Choroid plexus epithelial cell (primary cell): ENCODE measurements around the gene NHLRC2.
A peak's percentile ranks its signal among the peaks of the same experiment; 100 is the strongest.

Experiments
- DNase-seq: peaks from one replicate; pipeline ENCODE4 v3.0.0-alpha.2; 2010; ENCODE audit warnings: low read depth
- H3K4me3 ChIP-seq: 2 replicates; pipeline ENCODE4 v1.5.1; 2011; ENCODE audit warnings: low read depth, mild to moderate bottlenecking, control low read depth, low read length, moderate library complexity
- TF ChIP-seq, protein P1 (sequence below): conservative IDR thresholded peaks from 2 replicates; pipeline ENCODE4 v1.5.1; 2011; ENCODE audit warnings: low read depth, mild to moderate bottlenecking, control low read depth, inconsistent platforms, low read length, moderate library complexity

Gene NHLRC2

DNA sequence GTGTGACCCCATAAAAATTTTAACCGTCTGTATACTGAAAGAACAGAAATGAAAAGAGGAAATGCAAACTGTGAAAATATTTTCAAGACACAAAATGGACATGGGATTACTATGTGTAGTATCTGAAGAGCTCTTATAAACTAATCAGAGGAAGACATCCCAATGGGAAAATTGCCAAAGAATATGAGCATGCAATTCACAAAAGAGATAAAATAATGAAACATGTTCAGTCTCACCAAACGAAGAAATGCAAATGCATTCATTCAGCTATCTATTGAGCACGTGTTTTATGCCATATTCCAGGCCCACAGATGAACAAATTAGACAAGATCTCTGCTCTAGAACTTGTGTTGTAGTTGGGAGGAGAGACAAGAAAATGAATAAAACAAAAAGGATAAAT is 63.2 kb downstream of the NHLRC2 start:
- no peak overlapping the region for H3K4me3 ChIP-seq
- DNase-seq = no peak
- TF ChIP-seq, protein P1, sequence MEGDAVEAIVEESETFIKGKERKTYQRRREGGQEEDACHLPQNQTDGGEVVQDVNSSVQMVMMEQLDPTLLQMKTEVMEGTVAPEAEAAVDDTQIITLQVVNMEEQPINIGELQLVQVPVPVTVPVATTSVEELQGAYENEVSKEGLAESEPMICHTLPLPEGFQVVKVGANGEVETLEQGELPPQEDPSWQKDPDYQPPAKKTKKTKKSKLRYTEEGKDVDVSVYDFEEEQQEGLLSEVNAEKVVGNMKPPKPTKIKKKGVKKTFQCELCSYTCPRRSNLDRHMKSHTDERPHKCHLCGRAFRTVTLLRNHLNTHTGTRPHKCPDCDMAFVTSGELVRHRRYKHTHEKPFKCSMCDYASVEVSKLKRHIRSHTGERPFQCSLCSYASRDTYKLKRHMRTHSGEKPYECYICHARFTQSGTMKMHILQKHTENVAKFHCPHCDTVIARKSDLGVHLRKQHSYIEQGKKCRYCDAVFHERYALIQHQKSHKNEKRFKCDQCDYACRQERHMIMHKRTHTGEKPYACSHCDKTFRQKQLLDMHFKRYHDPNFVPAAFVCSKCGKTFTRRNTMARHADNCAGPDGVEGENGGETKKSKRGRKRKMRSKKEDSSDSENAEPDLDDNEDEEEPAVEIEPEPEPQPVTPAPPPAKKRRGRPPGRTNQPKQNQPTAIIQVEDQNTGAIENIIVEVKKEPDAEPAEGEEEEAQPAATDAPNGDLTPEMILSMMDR = no peak

DNA sequence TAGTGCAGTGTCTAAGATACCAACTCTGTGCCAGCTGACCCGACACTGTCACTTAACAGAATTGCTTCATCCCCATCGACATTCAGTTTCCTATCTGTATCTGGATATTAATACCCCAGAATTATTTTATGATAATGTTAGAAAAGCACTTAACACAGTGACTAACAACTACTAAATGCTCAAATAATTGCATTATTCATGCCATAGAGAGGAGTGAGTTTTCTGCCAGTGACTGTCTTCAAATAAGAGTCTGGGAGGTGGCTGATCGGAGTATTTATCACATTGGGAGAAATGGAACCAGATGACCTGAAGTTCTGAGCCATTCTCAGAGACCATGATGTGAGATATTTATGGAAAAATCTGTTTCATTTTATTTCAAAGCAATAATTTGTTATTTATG is 65.7 kb downstream of the NHLRC2 start:
- H3K4me3 ChIP-seq = no peak overlapping the region
- TF ChIP-seq, protein P1 = no peak
- DNase-seq = no peak

DNA sequence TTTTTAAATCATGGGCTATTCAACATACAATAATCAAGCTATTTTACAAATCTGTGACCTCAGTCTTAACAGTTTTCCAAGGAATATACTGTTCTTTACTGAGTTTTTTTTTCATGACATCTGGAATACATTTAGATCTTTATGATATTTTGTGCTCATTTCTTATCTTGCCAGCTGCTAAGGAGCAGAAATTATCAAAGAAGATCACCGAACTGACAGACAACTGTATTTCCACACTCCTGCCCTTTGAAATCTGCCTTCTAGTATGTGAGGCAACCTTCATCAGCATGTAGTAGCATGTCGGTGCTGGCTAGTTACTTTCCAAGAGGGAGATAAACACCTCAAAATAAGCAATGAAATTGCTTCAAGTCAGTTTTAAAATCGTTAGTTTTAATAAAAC is 66.4 kb downstream of the NHLRC2 start:
- H3K4me3 ChIP-seq = no peak overlapping the region
- TF ChIP-seq, protein P1 = no peak
- peak; percentile 27 for DNase-seq

DNA sequence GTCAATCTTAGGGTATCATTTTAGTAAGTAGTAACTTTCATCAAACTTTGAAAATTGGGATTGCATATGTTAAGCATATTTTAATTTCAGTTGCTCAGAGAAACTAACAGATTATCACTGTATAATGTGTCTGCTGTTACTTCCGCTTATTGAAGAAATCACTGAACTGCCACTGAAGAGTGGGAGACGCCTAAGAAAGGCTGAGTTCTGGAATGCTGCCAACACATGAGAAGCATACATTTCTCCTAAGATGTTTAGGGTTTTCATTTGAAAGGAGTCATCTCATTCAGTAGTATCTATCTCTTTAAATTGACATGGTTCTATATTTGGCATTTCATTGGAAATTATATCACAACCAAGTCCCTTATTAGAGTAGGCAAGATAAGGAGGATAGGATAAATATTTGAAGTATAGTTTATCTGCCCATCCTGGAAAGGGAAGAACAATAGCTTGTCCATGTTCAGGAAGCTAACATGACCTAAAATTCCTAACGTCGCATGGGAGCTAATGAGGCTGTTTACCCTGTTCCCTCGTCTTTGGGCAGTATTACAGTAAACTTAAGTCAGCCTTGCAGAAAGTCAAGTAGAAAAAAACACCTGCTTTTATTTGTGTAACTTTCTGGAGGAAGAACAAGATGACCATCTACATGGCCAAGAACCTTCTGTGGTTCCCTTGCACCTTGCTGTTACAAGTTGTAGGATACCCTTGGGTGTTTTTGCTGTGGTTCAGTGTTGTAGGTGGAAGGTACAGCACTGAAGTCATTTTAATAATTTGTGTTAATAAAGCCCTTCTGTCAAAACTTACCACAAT is 67.3 kb downstream of the NHLRC2 start:
- TF ChIP-seq, protein P1 = no peak
- DNase-seq = peak; percentile 21
- H3K4me3 ChIP-seq = no peak overlapping the region

DNA sequence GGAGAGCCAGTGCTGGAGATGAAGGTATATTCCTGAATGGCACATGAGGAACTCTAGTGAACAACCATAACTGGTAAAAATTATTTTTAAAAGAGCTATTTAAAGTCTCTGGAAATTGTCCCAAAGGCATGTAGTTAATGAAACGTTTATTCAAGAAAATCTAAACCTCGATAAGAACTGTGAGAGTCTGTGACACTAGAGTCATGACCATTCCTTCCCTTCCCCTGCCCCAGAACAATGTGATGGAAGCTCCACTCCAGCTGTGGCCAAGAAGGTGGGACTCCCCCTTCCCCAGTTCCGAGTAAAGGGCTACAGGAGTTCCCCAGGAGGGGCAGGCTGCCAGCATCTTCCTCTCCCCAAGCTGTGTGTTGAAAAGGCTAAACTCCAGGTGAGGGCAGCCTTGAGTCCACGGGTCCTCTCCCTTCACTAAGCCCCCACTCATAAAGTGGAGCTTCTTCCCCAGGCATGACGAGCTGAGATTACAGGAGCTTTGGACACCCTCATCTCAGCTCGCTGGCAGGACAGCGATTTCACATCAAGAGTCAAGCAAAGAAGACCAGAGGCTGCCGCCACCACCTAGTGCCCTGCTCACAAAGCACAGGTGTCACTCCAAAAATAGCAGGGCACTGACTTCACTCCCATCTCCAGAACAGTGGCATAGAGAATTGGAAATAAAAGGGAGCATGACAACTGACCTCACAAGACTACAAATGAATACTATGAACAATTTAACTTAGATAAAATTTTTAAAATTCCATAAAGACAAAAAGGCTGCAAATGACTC is 68.5 kb downstream of the NHLRC2 start:
- no peak overlapping the region for H3K4me3 ChIP-seq
- TF ChIP-seq, protein P1 = no peak
- no peak for DNase-seq

DNA sequence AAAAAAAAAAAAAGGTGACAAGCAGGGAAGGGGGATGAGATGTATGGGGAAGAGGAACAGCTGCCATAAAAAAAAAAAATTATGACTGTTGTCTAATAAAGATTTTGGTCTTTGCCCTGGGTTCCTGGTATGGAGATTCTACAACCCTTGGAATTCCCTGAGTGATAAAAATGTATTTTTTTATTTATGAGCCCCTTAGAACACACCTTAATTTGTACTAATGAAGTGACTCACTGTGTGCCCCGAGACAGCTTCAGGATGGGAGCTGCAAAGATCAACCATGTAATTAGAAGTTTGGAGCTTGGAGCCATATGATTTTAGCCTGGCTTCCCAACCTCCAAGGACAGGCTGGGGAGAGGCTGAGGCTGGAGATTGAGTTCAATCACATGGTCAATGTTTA is 69.7 kb downstream of the NHLRC2 start:
- DNase-seq = no peak
- TF ChIP-seq, protein P1 = no peak
- no peak overlapping the region for H3K4me3 ChIP-seq

DNA sequence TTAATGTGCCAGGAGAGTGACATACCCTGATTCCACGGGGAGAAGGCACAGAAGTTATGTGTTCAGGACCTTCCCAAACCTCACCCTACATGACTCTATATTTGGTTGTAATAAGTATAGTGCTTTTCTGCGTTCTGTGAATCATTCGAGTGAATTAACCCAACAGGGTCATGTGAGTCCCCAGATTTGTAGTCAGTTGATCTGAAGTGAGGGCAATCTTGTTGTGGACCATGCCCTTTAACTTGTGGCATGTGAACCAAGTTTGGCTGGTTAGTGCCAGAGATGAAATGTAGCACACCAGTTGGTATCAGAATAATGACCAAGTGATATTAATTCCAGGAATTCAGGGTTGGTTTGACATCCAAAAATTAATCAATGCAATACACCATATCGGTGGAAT is 70.2 kb downstream of the NHLRC2 start:
- no peak for DNase-seq
- TF ChIP-seq, protein P1 = no peak
- no peak overlapping the region for H3K4me3 ChIP-seq
